GM21717 (cell line): Measurements from ENCODE around the gene IKZF4.
"Not testable (repeated sequence)": the region's sequence is repeated elsewhere in the genome, so short reads cannot be mapped to it uniquely, and the experiment has no call there.

Experiments used
- ATAC-seq: cut with Tn5 transposase; IDR thresholded peaks from one replicate; pipeline ENCODE4 v1.9.1; 2021; ENCODE audit warnings: mild to moderate bottlenecking, moderate library complexity; ENCODE audit not compliant: unreplicated experiment

The IKZF4 gene

GRCh38 chr12:56020423-56021184, at the start of gene IKZF4:
Gene IKZF4 (plus strand): TSS chr12:56021043. CDS start chr12:56021494, 451 bp downstream.
- ATAC-seq: no peak

GRCh38 chr12:55972042-55972441, 48.8 kb upstream of the IKZF4 start:
- ATAC-seq: no peak

DNA sequence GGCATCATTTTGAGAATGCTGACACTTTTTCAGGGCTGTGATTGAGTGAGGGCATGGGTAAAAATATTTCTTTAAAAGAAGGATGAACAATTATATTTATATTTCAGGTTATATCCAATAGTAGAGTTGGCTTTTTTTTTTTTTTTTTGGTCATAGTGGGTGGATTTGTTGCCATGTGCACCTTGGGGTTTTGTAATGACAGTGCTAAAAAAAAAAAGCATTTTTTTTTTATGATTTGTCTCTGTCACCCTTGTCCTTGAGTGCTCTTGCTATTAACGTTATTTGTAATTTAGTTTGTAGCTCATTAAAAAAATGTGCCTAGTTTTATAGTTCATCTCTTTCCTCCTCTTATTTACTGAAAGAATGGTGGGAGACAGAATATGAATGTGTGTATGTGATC, 48.4 kb upstream of the IKZF4 start:
- ATAC-seq: no peak

- no peak for ATAC-seq
Measured at GRCh38 chr12:55972911-55973598, 47.8 kb upstream of the IKZF4 start.

GRCh38 chr12:55973599-55974307, 47.1 kb upstream of the IKZF4 start, which contains the start of gene RAB5B:
Gene RAB5B (plus strand): TSS chr12:55974078. CDS start chr12:55986961, 12,883 bp downstream.
- peak; percentile 91 for ATAC-seq

DNA sequence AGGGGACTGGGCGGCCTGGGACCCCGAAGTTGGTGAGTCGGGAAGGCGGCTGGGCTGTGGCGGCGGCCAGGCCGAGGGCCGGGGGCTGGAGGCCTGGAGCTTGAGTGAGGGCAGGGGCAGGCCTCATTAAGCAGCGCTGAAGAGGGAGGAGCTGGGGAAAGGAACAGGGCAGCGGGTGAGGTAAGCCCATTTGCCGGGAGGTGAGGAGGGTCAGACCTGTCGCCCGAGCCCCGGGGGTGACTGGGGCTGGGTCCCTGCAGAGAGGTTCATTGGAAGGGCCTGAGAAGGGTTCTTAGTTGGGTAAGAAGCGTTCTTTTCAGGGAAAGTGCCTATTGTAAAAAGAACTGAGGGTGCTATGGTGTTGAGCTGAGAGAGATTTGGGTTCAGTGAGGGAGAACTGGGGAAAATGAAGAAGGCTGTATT, 46.5 kb upstream of the IKZF4 start:
- ATAC-seq: peak; percentile 14

DNA sequence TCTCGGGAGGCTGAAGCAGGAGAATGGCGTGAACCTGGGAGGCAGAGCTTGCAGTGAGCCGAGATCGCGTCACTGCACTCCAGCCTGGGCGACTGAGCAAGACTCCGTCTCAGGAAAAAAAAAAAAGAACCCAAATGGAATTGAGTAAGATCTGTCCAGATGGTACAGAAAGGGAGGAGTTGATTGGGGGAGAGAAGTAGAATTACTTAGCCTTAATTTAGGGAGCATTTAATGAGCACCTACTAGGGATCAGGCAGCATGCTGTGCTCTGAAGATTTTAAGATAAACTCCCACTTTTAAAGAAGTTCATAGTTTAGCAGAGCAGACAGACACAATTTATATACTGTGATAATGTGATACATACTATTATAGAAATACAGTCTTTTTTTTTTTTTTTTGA, 42.5 kb upstream of the IKZF4 start:
- ATAC-seq: no peak

GRCh38 chr12:55979069-55979468, 41.8 kb upstream of the IKZF4 start:
- ATAC-seq: no peak

DNA sequence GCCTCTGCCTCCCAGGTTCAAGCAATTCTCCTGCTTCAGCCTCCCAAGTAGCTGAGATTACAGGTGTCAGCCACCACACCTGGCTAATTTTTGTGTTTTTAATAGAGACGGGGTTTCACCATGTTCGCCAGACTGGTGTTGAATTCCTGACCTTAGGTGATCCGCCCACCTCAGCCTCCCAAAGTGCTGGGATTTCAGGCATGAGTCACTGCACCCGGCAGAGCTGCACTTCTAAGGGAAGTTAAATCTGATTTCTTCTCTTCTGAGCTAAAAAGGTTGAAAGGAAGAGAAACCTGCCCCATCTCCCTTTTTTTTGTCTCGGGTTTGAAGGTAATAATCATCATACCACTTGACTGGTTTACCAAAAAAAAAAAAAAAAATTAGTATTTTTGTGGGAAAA, 39.0 kb upstream of the IKZF4 start:
- ATAC-seq: not testable (repeated sequence)

DNA sequence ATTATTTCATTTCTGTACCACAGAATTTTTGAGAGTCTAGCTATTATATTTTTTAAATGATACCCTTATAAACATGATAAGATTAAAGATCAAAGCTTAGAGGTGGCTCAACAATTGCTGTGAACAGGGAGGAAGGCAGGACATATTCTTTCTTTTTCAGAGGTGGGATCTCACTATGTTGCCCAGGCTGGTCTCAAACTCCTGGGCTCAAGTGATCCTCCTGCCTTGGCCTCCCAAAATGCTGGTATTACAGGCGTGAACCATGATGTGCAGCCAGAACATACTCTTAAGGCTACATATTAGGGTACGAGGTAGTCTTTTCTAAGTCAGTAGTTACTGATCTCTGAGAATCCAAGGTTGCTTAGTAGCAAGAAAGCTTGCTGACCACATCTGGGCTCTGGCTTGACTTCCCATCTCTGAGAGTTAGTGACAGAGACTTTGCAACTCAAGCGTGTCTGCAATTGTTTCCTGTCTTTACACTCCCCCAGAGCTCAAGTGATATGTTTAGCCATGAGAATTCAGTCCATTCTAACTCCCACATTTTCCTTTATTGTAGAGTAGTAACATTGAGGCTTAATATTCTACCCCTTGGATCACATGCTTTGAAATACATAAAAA, 38.4 kb upstream of the IKZF4 start:
- ATAC-seq: no peak

DNA sequence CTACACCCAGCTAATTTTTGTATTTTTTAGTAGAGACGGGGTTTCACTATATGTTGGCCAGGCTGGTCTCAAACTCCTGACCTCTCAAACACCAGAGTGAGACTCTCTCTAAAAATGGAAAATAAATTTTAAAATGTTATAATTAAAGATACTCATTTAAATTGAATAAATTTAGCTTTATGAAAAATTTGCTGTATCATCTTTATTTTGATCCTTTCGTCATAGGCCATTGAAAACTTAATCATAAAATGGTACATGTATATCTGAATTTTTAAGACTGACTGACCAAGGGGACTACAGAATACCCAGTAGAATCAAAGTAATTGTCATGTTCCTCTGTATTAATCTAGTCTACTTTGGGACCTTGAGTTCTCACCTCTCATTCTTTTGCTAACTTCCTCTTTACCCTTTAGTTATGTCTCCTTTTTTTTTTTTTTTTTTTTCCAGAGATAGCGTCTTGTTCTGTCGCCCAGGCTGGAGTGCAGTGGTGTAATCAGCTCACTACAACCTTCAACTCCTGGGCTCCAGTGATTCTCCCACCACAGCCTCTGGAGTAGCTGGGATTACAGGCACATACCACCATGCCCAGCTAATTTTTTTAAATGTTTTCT, 37.5 kb upstream of the IKZF4 start:
- no peak for ATAC-seq

DNA sequence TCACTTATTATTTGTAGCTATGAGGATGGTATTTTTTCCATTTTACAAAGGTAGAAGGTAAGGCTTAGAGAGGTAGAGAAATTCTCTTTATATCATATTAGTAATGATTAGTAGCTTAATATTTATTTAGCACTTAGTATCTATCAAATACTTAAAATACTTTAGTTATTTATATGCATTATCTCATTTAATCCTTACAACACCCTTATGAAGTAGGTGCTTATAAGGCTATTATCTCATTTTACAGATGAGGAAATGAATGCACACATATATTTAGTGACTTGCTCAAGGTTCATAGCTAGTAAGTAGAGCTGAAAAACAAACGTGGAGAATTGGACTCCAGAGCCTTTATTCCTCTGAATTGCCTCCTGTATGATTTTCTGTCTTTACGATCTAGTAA, 36.0 kb upstream of the IKZF4 start:
- no peak for ATAC-seq

- ATAC-seq: no peak
Measured at GRCh38 chr12:55985341-55985740, 35.5 kb upstream of the IKZF4 start.

- not testable (repeated sequence) for ATAC-seq
Measured at GRCh38 chr12:55985976-55986375, 34.9 kb upstream of the IKZF4 start.

DNA sequence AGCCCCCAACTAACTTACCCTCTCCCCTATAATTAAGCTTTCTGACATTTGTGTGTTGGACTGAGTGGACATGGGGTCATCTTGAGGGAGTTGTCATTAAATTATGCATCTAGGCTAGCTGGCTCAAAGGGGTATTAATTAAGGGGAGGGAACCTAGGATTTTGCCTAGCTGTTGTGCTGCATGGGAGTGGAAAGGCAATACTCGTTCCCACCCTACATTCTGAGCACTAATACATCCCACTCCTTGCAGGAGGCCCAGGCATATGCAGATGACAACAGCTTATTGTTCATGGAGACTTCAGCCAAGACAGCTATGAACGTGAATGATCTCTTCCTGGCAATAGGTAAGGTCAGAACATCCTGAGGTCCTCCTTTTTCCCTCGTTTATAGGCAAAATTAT, 29.7 kb upstream of the IKZF4 start:
- ATAC-seq: no peak

GRCh38 chr12:55993230-55993853, 27.5 kb upstream of the IKZF4 start:
- ATAC-seq: no peak

DNA sequence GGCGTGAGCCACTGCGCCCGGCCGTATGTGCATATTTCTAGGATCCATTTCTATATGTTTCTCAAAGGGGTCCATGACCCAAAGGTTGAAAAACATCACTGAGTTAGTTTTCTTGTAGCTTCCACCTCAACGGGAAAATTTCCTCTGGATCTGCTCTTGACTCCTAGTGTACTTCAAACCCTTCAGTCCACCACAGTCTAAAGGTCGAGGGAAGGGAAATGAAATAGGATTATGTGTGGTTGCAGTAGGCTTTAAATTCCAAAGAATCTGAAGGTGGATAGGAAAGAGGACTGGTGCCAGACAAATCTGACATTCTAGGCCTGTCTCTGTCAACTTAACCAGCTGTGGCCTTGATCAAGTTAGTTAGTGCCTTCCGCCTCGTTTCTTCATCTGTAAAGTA, 25.5 kb upstream of the IKZF4 start:
- ATAC-seq: no peak

DNA sequence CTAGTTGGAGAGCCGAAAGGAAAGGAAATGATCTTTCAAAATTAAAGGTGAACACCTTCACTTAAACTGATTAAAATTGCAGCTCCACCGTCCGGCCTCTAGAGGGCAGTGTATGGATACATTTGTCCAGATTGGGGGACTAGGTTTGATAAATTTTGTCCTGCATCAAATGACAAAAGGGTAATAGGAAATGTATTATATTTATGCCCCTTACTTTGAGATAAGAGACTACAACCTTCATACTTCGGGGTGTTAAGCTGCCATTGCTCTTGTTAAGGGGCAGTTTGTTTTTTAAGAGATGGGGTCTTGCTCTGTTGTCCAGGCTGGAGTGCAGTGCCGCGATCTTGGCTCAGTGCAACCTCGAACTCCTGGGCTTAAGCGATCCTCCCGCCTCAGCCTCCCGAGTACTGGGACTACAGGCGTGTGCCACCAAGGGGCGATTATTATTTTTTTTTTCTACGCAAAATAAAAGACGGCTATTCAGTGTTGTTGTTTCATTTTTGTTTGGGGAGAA, 24.6 kb upstream of the IKZF4 start:
- no peak for ATAC-seq

GRCh38 chr12:55996715-55997534, 23.9 kb upstream of the IKZF4 start, which contains the start of gene SUOX:
Gene SUOX (plus strand): TSS chr12:55997276. CDS start chr12:56002222, 4,946 bp downstream.
- ATAC-seq: peak; percentile 94
